ENCODE data around the gene PPP1R37.

DNA sequence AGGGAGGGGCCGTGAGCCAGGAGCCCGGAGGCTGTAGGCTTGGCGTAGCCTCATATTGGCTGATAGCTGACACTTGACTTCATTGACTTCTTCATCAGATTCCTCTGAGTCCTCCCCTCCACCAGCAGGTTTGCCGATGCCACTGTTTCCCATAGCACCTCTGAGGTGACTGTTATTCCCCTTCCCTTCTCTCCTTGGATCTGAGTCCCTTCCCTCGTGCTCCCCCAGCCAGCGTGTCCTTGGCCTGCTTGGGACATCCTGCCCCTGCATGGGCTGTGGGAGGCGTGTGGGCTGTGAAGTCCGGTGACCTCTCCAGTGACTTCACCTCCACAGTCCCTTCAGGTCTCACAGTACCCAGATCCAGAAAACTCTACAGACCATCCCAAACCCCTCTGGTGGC lies 8.8 kb downstream of the PPP1R37 start:
- TF ChIP-seq, protein P1, sequence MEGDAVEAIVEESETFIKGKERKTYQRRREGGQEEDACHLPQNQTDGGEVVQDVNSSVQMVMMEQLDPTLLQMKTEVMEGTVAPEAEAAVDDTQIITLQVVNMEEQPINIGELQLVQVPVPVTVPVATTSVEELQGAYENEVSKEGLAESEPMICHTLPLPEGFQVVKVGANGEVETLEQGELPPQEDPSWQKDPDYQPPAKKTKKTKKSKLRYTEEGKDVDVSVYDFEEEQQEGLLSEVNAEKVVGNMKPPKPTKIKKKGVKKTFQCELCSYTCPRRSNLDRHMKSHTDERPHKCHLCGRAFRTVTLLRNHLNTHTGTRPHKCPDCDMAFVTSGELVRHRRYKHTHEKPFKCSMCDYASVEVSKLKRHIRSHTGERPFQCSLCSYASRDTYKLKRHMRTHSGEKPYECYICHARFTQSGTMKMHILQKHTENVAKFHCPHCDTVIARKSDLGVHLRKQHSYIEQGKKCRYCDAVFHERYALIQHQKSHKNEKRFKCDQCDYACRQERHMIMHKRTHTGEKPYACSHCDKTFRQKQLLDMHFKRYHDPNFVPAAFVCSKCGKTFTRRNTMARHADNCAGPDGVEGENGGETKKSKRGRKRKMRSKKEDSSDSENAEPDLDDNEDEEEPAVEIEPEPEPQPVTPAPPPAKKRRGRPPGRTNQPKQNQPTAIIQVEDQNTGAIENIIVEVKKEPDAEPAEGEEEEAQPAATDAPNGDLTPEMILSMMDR (IDR thresholded peaks at IDR 0.05), result no peak
- TF ChIP-seq POLR2A (IDR thresholded peaks at IDR 0.05) (no peak), POLR2AphosphoS5 (IDR thresholded peaks at IDR 0.05; ENCODE audit: insufficient read depth in 1 of 2, low read depth in 1 of 2) (no peak)
